ENCODE results near the gene DMXL1. TPM values are rescaled to one million over a fixed set of nuclear protein-coding genes. Genes with fewer than 3 reads are reported as not detected.

The DMXL1 gene
- total and polyA plus RNA-seq, 11 donors, result 8.2 to 39.0 (median 27.0) TPM

DNA sequence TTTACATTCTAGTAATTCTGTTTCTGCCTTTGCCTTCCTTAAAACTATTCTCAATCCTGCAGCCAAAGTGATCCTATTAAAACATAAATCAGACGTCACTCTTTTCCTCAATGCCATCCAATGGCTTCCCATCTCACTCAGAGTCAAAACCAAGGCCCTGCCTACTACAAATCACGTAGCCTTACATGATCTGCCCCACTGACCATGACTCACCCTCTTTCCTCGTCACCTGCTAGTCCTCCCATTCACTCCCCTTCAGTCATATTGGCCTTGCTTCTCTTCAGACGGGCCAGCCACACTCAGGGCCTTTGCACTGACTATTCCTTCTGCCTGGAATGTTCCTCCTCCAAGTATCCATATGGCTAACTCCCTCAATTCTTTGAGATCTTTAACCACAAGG is 39.0 kb upstream of the DMXL1 start:
- no peaks in the 10 kb centered on the region for H3K27me3 ChIP-seq
- peak overlapping the region in 1 of 12 donors; percentile 80 for H3K27ac ChIP-seq
- WGBS, 4 donors, result 84 to 88% (median 87%) methylated on average over 4 of the region's 4 CpGs
- DNase-seq (no peak), ATAC-seq (no peak)
- no peaks in the 10 kb centered on the region for H3K36me3 ChIP-seq
- no peak overlapping the region for H3K4me3 ChIP-seq
- TF ChIP-seq, protein P1, sequence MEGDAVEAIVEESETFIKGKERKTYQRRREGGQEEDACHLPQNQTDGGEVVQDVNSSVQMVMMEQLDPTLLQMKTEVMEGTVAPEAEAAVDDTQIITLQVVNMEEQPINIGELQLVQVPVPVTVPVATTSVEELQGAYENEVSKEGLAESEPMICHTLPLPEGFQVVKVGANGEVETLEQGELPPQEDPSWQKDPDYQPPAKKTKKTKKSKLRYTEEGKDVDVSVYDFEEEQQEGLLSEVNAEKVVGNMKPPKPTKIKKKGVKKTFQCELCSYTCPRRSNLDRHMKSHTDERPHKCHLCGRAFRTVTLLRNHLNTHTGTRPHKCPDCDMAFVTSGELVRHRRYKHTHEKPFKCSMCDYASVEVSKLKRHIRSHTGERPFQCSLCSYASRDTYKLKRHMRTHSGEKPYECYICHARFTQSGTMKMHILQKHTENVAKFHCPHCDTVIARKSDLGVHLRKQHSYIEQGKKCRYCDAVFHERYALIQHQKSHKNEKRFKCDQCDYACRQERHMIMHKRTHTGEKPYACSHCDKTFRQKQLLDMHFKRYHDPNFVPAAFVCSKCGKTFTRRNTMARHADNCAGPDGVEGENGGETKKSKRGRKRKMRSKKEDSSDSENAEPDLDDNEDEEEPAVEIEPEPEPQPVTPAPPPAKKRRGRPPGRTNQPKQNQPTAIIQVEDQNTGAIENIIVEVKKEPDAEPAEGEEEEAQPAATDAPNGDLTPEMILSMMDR (IDR thresholded peaks at IDR 0.05), result no peak
- TF ChIP-seq POLR2A (IDR thresholded peaks at IDR 0.05), result no peak
- H3K4me1 ChIP-seq, result peaks cover 0 to 15% (median 0%) of the 10 kb centered on the region in 12 donors
- intact Hi-C loops (cut with DNase I), result no loop called here
- no peaks in the 10 kb centered on the region for H3K9me3 ChIP-seq

DNA sequence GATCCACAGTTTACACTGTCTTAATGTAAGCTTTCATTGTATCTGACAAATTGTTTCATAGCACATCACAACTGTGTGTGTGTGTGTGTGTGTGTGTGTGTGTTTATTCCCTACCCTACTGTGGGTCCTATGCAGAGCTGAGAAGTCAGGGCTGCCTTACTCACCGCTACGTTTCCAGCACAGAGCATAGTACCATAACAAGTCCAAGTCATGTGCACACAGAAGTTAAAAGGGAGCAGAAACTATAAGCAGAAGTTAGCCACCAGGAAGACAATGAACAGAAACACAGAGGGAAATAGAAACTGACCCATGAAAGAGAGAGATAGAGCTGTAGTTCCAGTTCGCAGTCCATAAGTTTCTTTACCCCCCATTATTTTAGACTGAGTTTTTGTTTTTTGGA is 38.2 kb upstream of the DMXL1 start:
- intact Hi-C loops (cut with DNase I), result no loop called here
- no peaks in the 10 kb centered on the region for H3K9me3 ChIP-seq
- peak overlapping the region in 1 of 12 donors; percentile 80 for H3K27ac ChIP-seq

DNA sequence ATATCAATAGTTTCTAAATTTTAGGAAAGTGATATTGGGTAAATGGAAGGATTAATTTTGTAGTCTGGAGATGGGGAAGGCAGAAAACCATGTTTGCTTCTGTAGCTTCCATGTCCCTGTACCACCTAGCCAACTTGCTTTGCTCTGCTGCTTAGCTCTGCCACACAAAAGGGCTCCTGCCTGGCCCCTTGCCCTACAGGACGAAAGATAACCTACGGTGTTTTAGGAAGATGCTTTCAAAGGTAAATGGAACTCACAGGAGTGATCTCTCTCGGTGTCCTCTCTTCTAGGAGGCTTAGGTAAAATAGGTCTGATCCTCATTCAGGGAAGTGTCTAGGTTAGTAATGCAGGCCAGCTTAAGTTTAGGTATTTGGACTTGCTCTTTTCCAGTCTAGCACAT is 37.8 kb upstream of the DMXL1 start:
- no peaks in the 10 kb centered on the region for H3K9me3 ChIP-seq
- no peak for TF ChIP-seq POLR2A (IDR thresholded peaks at IDR 0.05)
- TF ChIP-seq, protein P1 (IDR thresholded peaks at IDR 0.05), result no peak
- H3K4me3 ChIP-seq, result no peak overlapping the region
- 75 to 86% (median 78%) methylated on average over 3 of the region's 3 CpGs for WGBS, 4 donors
- intact Hi-C loops (cut with DNase I), result no loop called here
- ATAC-seq (no peak), DNase-seq (no peak)
- peak overlapping the region in 1 of 12 donors; percentile 80 for H3K27ac ChIP-seq
- H3K36me3 ChIP-seq, result no peaks in the 10 kb centered on the region
- no peaks in the 10 kb centered on the region for H3K27me3 ChIP-seq
- H3K4me1 ChIP-seq, result peaks cover 0 to 15% (median 0%) of the 10 kb centered on the region in 12 donors

More for the DNA sequence above, 38.2 kb upstream of the DMXL1 start:
- no peak for TF ChIP-seq POLR2A (IDR thresholded peaks at IDR 0.05)
- TF ChIP-seq, protein P1 (IDR thresholded peaks at IDR 0.05), result no peak
- Histone ChIP-seq H3K4me3 (no peak overlapping the region), H3K36me3 (no peaks in the 10 kb centered on the region), H3K4me1 (peaks cover 0 to 15% (median 0%) of the 10 kb centered on the region in 12 donors), H3K27me3 (no peaks in the 10 kb centered on the region)
- WGBS, 4 donors, result 87 to 92% (median 90%) methylated on average over 3 of the region's 3 CpGs
- ATAC-seq, result peak in 3 of 4 donors; percentile 34 to 46 (median 39)
- DNase-seq, result no peak

DNA sequence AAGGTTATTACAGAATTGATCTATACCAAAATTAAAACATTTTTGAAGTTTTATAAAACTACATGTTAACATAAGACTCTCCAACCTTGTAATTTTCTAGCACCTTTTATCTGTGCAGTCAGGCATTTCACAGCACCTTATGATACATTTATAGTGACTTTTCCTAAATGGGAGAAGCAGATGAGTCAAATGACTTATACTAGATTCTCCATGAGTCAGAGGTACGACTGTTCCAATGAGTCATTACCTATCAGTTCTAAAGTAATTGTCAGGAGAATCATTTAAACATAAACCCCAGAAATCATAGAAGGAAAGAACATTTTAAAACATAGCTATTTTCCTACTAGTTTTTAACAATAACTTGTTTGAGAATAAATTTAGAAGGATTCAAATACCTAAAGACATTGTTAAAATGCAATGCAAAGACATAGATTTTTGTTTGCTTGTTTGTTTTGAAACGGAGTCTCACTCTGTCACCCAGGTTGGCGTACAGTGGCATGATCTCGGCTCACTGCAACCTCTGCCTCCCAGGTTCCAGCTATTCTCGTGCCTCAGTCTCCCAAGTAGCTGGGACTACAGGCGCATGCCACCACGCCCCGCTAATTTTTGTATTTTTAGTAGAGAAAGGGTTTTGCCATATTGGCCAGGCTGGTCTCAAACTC is 34.7 kb upstream of the DMXL1 start:
- Histone ChIP-seq H3K9me3 (no peaks in the 10 kb centered on the region), H3K36me3 (no peaks in the 10 kb centered on the region), H3K4me1 (peaks cover 0 to 10% (median 0%) of the 10 kb centered on the region in 12 donors), H3K27ac (no peak overlapping the region), H3K4me3 (no peak overlapping the region), H3K27me3 (no peaks in the 10 kb centered on the region)
- WGBS, 4 donors, result 86 to 93% (median 88%) methylated on average over 8 of the region's 8 CpGs
- intact Hi-C loops (cut with DNase I), result no loop called here
- ATAC-seq, result no peak
- no peak for DNase-seq
- TF ChIP-seq POLR2A (IDR thresholded peaks at IDR 0.05), result no peak
- TF ChIP-seq, protein P1 (IDR thresholded peaks at IDR 0.05), result no peak

Measured in heart left ventricle (tissue), 16 donors.